WERI-Rb-1 (cell line): Measurements from ENCODE around the gene MNX1.
A peak's percentile ranks its signal among the peaks of the same experiment; 100 is the strongest.

ENCODE experiments used
- DNase-seq: peaks from one replicate; pipeline ENCODE4 v3.0.0-alpha.2; 2020
- H3K27ac ChIP-seq: fragments of 250-450 bp; sonication (Bioruptor Pico); 2 replicates; pipeline ENCODE4 v1.5.1; 2020; ENCODE audit warnings: mild to moderate bottlenecking, moderate library complexity
- H3K27me3 ChIP-seq: fragments of 250-450 bp; sonication (Bioruptor Pico); 2 replicates; pipeline ENCODE4 v1.5.1; 2021; ENCODE audit warnings: mild to moderate bottlenecking, low read depth, moderate library complexity; ENCODE audit not compliant: insufficient read depth, severe bottlenecking
- H3K36me3 ChIP-seq: fragments of 250-450 bp; sonication (Bioruptor Pico); 2 replicates; pipeline ENCODE4 v1.5.1; 2020; ENCODE audit warnings: mild to moderate bottlenecking, moderate library complexity
- H3K4me3 ChIP-seq: 2 replicates; pipeline ENCODE4 v1.5.1; 2011; ENCODE audit warnings: low read depth, mild to moderate bottlenecking, control low read depth, low read length
- H3K9me3 ChIP-seq: fragments of 250-450 bp; sonication (Bioruptor Pico); 2 replicates; pipeline ENCODE4 v1.5.1; 2021; ENCODE audit warnings: mild to moderate bottlenecking, moderate library complexity; ENCODE audit not compliant: severe bottlenecking
- CTCF ChIP-seq: IDR thresholded peaks from 2 replicates; pipeline ENCODE4 v1.5.1; 2011; ENCODE audit warnings: low read depth, mild to moderate bottlenecking, control low read depth, inconsistent platforms, low read length

Gene MNX1

GRCh38 chr7:156964971-156965370 lies 45.5 kb downstream of the MNX1 start:
- H3K27me3 ChIP-seq, result no peaks in the 10 kb centered on the region
- no peak overlapping the region for H3K27ac ChIP-seq
- peaks cover 63% of the 10 kb centered on the region for H3K36me3 ChIP-seq
- DNase-seq, result no peak
- no peak overlapping the region for H3K4me3 ChIP-seq
- TF ChIP-seq CTCF, result no peak
- H3K9me3 ChIP-seq, result no peaks in the 10 kb centered on the region

- H3K36me3 ChIP-seq, result peaks cover 68% of the 10 kb centered on the region
- H3K27me3 ChIP-seq, result no peaks in the 10 kb centered on the region
- no peaks in the 10 kb centered on the region for H3K9me3 ChIP-seq
- no peak overlapping the region for H3K27ac ChIP-seq
- DNase-seq, result no peak
- H3K4me3 ChIP-seq, result no peak overlapping the region
- no peak for TF ChIP-seq CTCF
These were observed 47.0 kb downstream of the MNX1 start for GRCh38 chr7:156963472-156963871.

GRCh38 chr7:156962897-156963296 lies 47.6 kb downstream of the MNX1 start:
- Histone ChIP-seq H3K36me3 (peaks cover 69% of the 10 kb centered on the region), H3K4me3 (no peak overlapping the region), H3K27me3 (no peaks in the 10 kb centered on the region), H3K9me3 (no peaks in the 10 kb centered on the region), H3K27ac (no peak overlapping the region)
- no peak for TF ChIP-seq CTCF
- no peak for DNase-seq

GRCh38 chr7:156962145-156962544 lies 48.3 kb downstream of the MNX1 start:
- no peaks in the 10 kb centered on the region for H3K9me3 ChIP-seq
- H3K27ac ChIP-seq, result no peak overlapping the region
- H3K27me3 ChIP-seq, result no peaks in the 10 kb centered on the region
- H3K4me3 ChIP-seq, result no peak overlapping the region
- DNase-seq, result no peak
- TF ChIP-seq CTCF, result no peak
- peaks cover 68% of the 10 kb centered on the region for H3K36me3 ChIP-seq

GRCh38 chr7:156956727-156957126 lies 53.7 kb downstream of the MNX1 start:
- Histone ChIP-seq H3K9me3 (no peaks in the 10 kb centered on the region), H3K27me3 (no peaks in the 10 kb centered on the region), H3K36me3 (peaks cover 93% of the 10 kb centered on the region), H3K4me3 (no peak overlapping the region), H3K27ac (no peak overlapping the region)
- TF ChIP-seq CTCF, result no peak
- DNase-seq, result no peak

- Histone ChIP-seq H3K9me3 (no peaks in the 10 kb centered on the region), H3K36me3 (peaks cover 80% of the 10 kb centered on the region), H3K27ac (peak overlapping the region; percentile 92), H3K27me3 (no peaks in the 10 kb centered on the region), H3K4me3 (no peak overlapping the region)
- peak; percentile 76 for DNase-seq
- no peak for TF ChIP-seq CTCF
These were observed 55.5 kb downstream of the MNX1 start for GRCh38 chr7:156954941-156955340.
